AG04450 (cell line): ENCODE measurements around the gene ZNF280B. TPM values are rescaled to one million over a fixed set of nuclear protein-coding genes. Genes with fewer than 3 reads are reported as not detected.

Experiments used
- CTCF ChIA-PET: fragments of 300-600, 350-600 bp; formaldehyde crosslinking; extraction: SDS; loops from one replicate; lab custom pipeline; 2022; ENCODE audit warnings: antibody characterized with exemption, inconsistent platforms; lab: Charles Lee
- POLR2A ChIA-PET: fragments of 350-600 bp; formaldehyde crosslinking; extraction: SDS; loops from one replicate; lab custom pipeline; 2021; ENCODE audit warnings: antibody characterized with exemption, inconsistent platforms; lab: Yijun Ruan, JAX
- DNase-seq: peaks from one replicate; pipeline ENCODE4 v3.0.0-alpha.2; 2011; ENCODE audit warnings: low read depth, low spot score
- H3K27ac ChIP-seq: one replicate; pipeline ENCODE4 v1.5.1; 2012; ENCODE audit warnings: low read depth, low read length, control low read depth
- H3K27me3 ChIP-seq: one replicate; pipeline ENCODE4 v1.6.0; 2012; ENCODE audit warnings: low read length; ENCODE audit not compliant: control insufficient read depth, insufficient read depth
- H3K4me3 ChIP-seq: 2 replicates; pipeline ENCODE4 v1.5.1; 2011; ENCODE audit warnings: mild to moderate bottlenecking, low read depth, low read length, control low read depth
- H3K9me3 ChIP-seq: 2 replicates; pipeline ENCODE4 v1.5.1; 2012; ENCODE audit warnings: low read length; ENCODE audit not compliant: control insufficient read depth, insufficient read depth
- polyA plus RNA-seq: library from polyadenylated mRNA; depleted of rRNA; stranded (reverse); fragments of >200 nt; gene quantifications from 2 replicates; pipeline ENCODE4 v1.2.3, GENCODE V29; 2011
- TF ChIP-seq, protein P1 (sequence below): IDR thresholded peaks from 2 replicates; pipeline ENCODE4 v1.5.1; 2011; ENCODE audit warnings: low read depth, low read length, control low read depth, inconsistent platforms

Gene ZNF280B
- polyA plus RNA-seq, 1 experiment, result 2.3 TPM

DNA sequence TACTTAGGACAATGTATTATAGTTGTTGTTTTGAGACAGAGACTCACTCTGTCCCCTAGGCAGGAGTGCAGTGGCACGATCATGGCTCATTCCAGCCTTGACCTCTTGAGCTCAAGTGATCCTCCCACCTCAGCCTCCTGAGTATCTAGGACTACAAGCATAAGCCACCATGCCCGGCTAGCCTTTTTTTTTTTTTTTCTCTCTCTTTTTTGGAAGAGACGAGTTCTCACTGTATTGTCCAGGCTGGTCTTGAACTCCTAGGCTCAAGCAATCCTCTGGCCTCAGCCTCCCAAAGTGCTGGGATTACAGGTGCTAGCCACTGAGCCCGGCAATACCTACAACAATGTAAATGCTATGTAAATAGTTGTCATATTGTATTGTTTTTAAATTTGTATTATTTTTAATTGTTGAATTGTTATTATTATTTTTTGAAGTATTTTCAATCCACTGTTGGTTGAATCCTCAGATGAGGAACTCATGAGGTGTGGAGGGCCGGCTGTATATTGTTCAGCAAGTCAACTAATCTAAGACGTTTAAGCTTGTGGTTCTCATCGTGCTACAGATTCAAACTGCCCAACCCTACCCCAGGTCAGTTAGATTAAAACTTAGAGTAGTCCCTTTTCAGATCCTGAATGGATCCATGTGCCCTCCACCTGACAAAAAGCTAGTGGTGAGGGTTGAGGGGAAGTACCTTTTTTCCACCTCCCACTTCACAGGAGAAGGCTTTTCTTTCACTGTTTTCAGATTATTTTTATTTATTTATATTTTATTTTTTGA lies 23.4 kb upstream of the ZNF280B start:
- peaks cover 2% of the 10 kb centered on the region for H3K27me3 ChIP-seq
- ChIA-PET POLR2A (no interaction called here), CTCF (no interaction called here)
- no peaks in the 10 kb centered on the region for H3K9me3 ChIP-seq
- TF ChIP-seq, protein P1, sequence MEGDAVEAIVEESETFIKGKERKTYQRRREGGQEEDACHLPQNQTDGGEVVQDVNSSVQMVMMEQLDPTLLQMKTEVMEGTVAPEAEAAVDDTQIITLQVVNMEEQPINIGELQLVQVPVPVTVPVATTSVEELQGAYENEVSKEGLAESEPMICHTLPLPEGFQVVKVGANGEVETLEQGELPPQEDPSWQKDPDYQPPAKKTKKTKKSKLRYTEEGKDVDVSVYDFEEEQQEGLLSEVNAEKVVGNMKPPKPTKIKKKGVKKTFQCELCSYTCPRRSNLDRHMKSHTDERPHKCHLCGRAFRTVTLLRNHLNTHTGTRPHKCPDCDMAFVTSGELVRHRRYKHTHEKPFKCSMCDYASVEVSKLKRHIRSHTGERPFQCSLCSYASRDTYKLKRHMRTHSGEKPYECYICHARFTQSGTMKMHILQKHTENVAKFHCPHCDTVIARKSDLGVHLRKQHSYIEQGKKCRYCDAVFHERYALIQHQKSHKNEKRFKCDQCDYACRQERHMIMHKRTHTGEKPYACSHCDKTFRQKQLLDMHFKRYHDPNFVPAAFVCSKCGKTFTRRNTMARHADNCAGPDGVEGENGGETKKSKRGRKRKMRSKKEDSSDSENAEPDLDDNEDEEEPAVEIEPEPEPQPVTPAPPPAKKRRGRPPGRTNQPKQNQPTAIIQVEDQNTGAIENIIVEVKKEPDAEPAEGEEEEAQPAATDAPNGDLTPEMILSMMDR, result no peak
- no peak overlapping the region for H3K27ac ChIP-seq
- no peak for DNase-seq
- H3K4me3 ChIP-seq, result no peak overlapping the region

DNA sequence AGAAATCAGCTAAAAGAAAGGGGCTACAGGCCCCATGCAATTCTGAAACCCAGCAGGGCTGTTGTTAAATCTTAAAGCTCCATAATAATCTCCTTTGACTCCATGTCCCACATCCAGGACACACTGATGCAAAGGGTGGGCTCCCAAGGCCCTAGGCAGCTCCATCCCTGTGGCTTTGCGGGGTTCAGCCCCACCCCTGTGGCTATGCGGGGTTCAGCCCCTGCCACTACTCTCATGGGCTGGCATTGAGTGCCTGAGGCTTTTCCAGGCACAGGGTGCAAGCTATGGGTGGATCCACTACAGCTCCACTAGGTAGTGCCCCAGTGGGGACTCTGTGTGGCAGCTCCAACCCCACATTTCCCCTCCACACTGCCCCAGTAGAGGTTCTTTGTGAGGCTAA lies 20.2 kb upstream of the ZNF280B start:
- Histone ChIP-seq H3K4me3 (no peak overlapping the region), H3K27me3 (peaks cover 6% of the 10 kb centered on the region), H3K27ac (no peak overlapping the region), H3K9me3 (no peaks in the 10 kb centered on the region)
- DNase-seq, result no peak
- TF ChIP-seq, protein P1, result no peak
- CTCF ChIA-PET, result no interaction called here
- POLR2A ChIA-PET, result no interaction called here

DNA sequence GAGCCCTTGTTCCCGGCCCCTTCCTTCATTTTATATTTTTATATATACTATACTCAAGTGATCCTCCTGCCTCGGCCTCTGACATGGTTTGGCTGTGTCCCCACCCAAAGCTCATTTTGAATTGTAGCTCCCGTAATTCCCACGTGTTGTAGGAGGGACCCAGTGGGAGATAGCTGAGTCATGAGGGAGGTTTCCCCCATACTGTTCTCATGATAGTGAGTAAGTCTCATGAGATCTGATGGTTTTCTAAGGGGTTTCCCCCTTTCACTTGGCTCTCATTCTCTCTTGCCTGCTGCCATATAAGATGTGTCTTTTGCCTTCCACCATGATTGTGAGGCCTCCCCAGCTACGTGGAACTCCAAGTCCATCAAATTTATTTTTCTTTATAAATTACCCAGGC lies 18.8 kb upstream of the ZNF280B start:
- H3K27ac ChIP-seq, result no peak overlapping the region
- TF ChIP-seq, protein P1, result no peak
- peaks cover 6% of the 10 kb centered on the region for H3K27me3 ChIP-seq
- ChIA-PET CTCF (no interaction called here), POLR2A (no interaction called here)
- DNase-seq, result no peak
- H3K9me3 ChIP-seq, result no peaks in the 10 kb centered on the region
- no peak overlapping the region for H3K4me3 ChIP-seq

DNA sequence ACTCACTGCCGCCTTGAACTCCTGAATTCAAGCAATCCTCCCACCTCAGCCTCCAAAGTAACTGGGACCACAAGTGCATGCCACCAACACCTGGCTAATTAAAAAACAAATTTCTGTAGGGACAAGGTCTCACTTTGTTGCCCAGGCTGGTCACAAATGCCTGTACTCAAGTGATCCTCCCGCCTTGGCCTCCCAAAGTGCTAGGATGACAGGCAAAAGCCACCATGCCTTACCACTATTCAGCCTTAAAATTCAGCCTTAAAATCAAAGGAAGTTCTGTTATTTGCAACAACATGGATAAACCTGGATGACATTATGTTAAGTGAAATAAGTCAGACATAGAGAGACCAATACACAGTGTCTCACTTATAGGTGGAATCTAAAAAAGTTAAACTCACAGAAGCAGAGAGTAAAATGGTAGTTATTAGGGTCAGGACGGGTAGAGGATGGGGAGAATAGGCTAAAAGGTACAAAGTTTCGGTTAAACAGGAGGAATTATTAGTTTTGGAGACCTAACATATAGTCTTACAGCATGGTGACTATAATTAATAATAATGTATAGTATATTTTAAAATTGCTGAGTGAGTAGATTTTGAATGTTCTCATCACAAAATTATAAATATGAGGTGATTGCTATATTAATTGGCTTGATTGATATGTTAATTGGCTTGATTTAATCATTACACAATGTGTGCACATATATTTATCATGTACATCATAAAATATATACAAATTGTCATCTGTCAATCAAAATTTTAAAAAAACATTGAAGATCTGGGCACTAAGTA lies 17.8 kb upstream of the ZNF280B start:
- no peak overlapping the region for H3K27ac ChIP-seq
- TF ChIP-seq, protein P1, result no peak
- CTCF ChIA-PET, result no interaction called here
- no peak overlapping the region for H3K4me3 ChIP-seq
- H3K9me3 ChIP-seq, result no peaks in the 10 kb centered on the region
- H3K27me3 ChIP-seq, result peaks cover 6% of the 10 kb centered on the region
- POLR2A ChIA-PET, result no interaction called here
- no peak for DNase-seq

GRCh38 chr22:22523494-22523893 lies 15.0 kb upstream of the ZNF280B start:
- Histone ChIP-seq H3K9me3 (no peaks in the 10 kb centered on the region), H3K27me3 (peaks cover 6% of the 10 kb centered on the region), H3K27ac (no peak overlapping the region), H3K4me3 (no peak overlapping the region)
- no peak for DNase-seq
- POLR2A ChIA-PET, result no interaction called here
- CTCF ChIA-PET, result interaction anchor here (0.9 kb wide), 1 partner anchor 15 kb away, joined by 3 read pairs; the partner anchor contains the start of gene ZNF280B
- TF ChIP-seq, protein P1, result no peak
